B cell (primary cell): Measurements from ENCODE around the gene MRPS25. TPM values are rescaled to one million over a fixed set of nuclear protein-coding genes. Genes with fewer than 3 reads are reported as not detected.
A peak's percentile ranks its signal among the peaks of the same experiment; 100 is the strongest.

Source experiments
- ATAC-seq: fragments of 200-7000 bp; cut with Tn5 transposase; one replicate; pipeline ENCODE4 v1.10.0; 2021; ENCODE audit warnings: low read depth, mild to moderate bottlenecking, moderate number of reproducible peaks, moderate library complexity
- CTCF ChIA-PET: fragments of 350-600 bp; sonication (Branson Sonifier 250); formaldehyde crosslinking; loops from one replicate; lab custom pipeline; 2021; ENCODE audit warnings: antibody characterized with exemption, inconsistent platforms; lab: Charles Lee
- POLR2A ChIA-PET: fragments of 350-600 bp; sonication (Branson Sonifier 250); formaldehyde crosslinking; loops from one replicate; lab custom pipeline; 2021; ENCODE audit warnings: antibody characterized with exemption; lab: Charles Lee
- DNase-seq: peaks from one replicate; pipeline ENCODE4 v3.0.0; 2013
- H2AFZ ChIP-seq: 2 replicates; pipeline ENCODE4 v1.6.1; 2012; ENCODE audit warnings: mild to moderate bottlenecking, low read depth, low read length; ENCODE audit not compliant: insufficient read depth, poor library complexity, severe bottlenecking
- H3K27ac ChIP-seq, 2 donors: 1 replicate in 1 of 2; 2 replicates in 1 of 2; pipeline ENCODE4 v1.5.1; 2012 to 2013; ENCODE audit warnings: low read length in 2 of 2, mild to moderate bottlenecking in 2 of 2, moderate library complexity in 1 of 2
- H3K27me3 ChIP-seq, 4 experiments: fragments of 200-600 bp in 1 of 4; sonication (generic) in 1 of 4; replicated peaks in 1 of 4; 1 replicate in 2 of 4; 2 replicates in 2 of 4; pipeline versions ENCODE4 v1.6.1 to v1.7.0; 2013 to 2016; ENCODE audit warnings: low read length in 3 of 4, mild to moderate bottlenecking in 2 of 4, mixed read lengths in 1 of 4, moderate library complexity in 1 of 4; ENCODE audit not compliant: insufficient read depth in 4 of 4, control insufficient read depth in 3 of 4; ENCODE audit errors: control extremely low read depth in 1 of 4
- H3K36me3 ChIP-seq, 2 experiments: replicated peaks in 1 of 2; 1 replicate in 1 of 2; 2 replicates in 1 of 2; pipeline versions ENCODE4 v1.6.1 to v1.7.1; 2013; ENCODE audit warnings: low read length in 1 of 2; ENCODE audit not compliant: insufficient read depth in 2 of 2, control insufficient read depth in 1 of 2; ENCODE audit errors: control extremely low read depth in 1 of 2, extremely low read depth in 1 of 2
- H3K4me1 ChIP-seq, 2 donors: fragments of 200-600 bp in 1 of 2; sonication (generic) in 1 of 2; 1 replicate in 1 of 2; 2 replicates in 1 of 2; pipeline versions ENCODE4 v1.5.1 to v1.6.1; 2013 to 2017; ENCODE audit warnings: low read length in 2 of 2; ENCODE audit not compliant: control insufficient read depth in 2 of 2, insufficient read depth in 2 of 2
- H3K4me2 ChIP-seq: replicated peaks from 2 replicates; pipeline ENCODE3; 2012; ENCODE audit warnings: mild to moderate bottlenecking, low read depth, low read length; ENCODE audit not compliant: poor library complexity, severe bottlenecking
- H3K4me3 ChIP-seq, 5 experiments: fragments of 200-600 bp in 1 of 5; sonication (generic) in 1 of 5; 1 replicate in 3 of 5; 2 replicates in 2 of 5; pipeline versions ENCODE4 v1.5.1 to v1.7.0; 2011 to 2016; ENCODE audit warnings: low read length in 4 of 5, mild to moderate bottlenecking in 4 of 5, low read depth in 2 of 5, control low read depth in 1 of 5, moderate library complexity in 1 of 5; ENCODE audit not compliant: insufficient read depth in 1 of 5; ENCODE audit errors: control extremely low read depth in 1 of 5, extremely low read depth in 1 of 5
- H3K79me2 ChIP-seq: fragments of 200-600 bp; sonication (generic); one replicate; pipeline ENCODE4 v1.6.0; 2016; ENCODE audit warnings: low read length; ENCODE audit not compliant: control insufficient read depth, insufficient read depth
- H3K9ac ChIP-seq: fragments of 200-600 bp; sonication (generic); 2 replicates; pipeline ENCODE4 v1.6.1; 2017; ENCODE audit warnings: mild to moderate bottlenecking, low read length, moderate library complexity
- H3K9me3 ChIP-seq, 3 donors: one replicate each; pipeline versions ENCODE4 v1.6.1 to v1.7.1; 2013; ENCODE audit warnings: low read length in 2 of 3; ENCODE audit not compliant: control insufficient read depth in 2 of 3, insufficient read depth in 1 of 3; ENCODE audit errors: control extremely low read depth in 1 of 3
- H4K20me1 ChIP-seq: 2 replicates; pipeline ENCODE4 v1.6.0; 2012; ENCODE audit warnings: mild to moderate bottlenecking, low read length; ENCODE audit not compliant: insufficient read depth, control insufficient read depth, poor library complexity, severe bottlenecking
- H3K27ac Mint-ChIP-seq: one replicate; pipeline ENCODE4 v1.8.0; 2021; ENCODE audit warnings: mixed read lengths
- H3K27me3 Mint-ChIP-seq: one replicate; pipeline ENCODE4 v1.8.0; 2021; ENCODE audit warnings: mixed read lengths
- H3K4me1 Mint-ChIP-seq: one replicate; pipeline ENCODE4 v1.8.0; 2021; ENCODE audit warnings: mixed read lengths
- H3K4me3 Mint-ChIP-seq: one replicate; pipeline ENCODE4 v1.8.0; 2021; ENCODE audit warnings: mixed read lengths
- H3K9me3 Mint-ChIP-seq: one replicate; pipeline ENCODE4 v1.8.0; 2022; ENCODE audit warnings: mixed read lengths; ENCODE audit not compliant: insufficient read depth
- EZH2 ChIP-seq: IDR thresholded peaks from 2 replicates; pipeline ENCODE4 v1.6.1; 2012; ENCODE audit warnings: borderline replicate concordance, low read depth, mild to moderate bottlenecking, moderate library complexity, low read length; ENCODE audit not compliant: insufficient read depth, poor library complexity, severe bottlenecking
- WGBS: methylation state at CpG from one replicate; pipeline ENCODE4 v1.1.5; 2013; ENCODE audit warnings: missing lambda C conversion rate; ENCODE audit not compliant: insufficient coverage; 5-methylcytosine and 5-hydroxymethylcytosine counted together
- intact Hi-C: fragments of 100-400 bp; cut with micrococcal nuclease; formaldehyde crosslinking; loops from one replicate; pipeline ENCODE4 v1.10.0; 2022
- polyA plus RNA-seq: library from polyadenylated mRNA; depleted of rRNA; stranded (reverse); fragments of >200 nt; gene quantifications from 2 replicates; pipeline ENCODE4 v1.2.3, GENCODE V29; 2012
- total RNA-seq, 2 donors: library from RNA; stranded (reverse); fragments of 120-200 nt in 1 of 2; gene quantifications; 1 replicate in 1 of 2; 2 replicates in 1 of 2; pipeline versions ENCODE4 v1.2.3 to v1.2.4, GENCODE V29; 2013 to 2022
- TF ChIP-seq, protein P1 (sequence below): fragments of 200-600 bp; IDR thresholded peaks from one replicate; pipeline ENCODE4 v1.8.0; 2022; ENCODE audit warnings: antibody characterized with exemption, mild to moderate bottlenecking

MRPS25 gene
- total and polyA plus RNA-seq, 2 donors (not counting 1 experiment from before 2014, with no cell fraction given) = 94.9 to 105 TPM

DNA sequence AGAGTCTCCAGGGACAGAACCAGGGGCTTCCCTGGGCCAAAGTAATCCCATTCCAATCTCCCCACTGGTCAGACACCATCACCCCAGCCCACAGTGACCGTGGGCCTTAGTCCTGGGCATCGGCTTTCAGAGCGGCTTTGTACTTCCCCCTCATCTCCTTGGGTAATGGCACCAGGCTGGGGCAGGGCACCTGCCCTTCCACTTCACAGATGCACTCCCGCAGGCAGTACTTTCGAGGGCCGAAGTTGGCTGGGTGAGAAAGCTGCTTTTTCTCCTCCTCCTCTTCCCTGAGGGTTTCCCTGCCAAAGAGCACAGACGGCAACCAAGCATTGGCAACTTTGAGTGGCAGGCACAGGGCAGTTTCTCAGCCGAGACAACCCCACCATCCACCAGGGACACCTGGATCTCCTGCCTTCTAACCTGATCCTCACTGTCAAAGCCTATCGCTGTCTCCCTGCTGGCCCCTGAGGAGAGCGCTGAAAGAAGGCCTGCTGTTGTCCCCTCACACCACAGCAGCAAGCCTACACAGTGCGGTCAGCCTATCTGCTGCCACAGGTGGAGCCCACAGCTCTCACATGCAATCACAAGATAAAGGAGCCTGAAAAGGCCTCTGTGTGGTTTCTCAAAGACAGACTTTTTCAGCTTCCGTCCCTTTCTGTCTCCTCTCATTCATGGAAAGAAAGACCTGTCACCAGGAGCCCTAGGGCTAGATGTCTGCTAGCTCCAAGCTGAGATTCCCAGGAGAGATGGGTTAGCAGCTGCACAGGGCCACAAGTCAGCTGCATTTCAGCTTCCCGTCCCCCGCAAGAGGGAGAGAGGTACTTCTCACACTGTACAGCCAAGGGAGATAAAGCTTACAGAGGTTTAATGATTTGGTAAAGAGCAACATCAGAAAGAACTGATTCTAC is 12.5 kb downstream of the MRPS25 start:
- Histone ChIP-seq H3K79me2 (peaks cover 46% of the 10 kb centered on the region), H3K9ac (no peak overlapping the region), H3K36me3 (peaks cover 2 to 46% of the 10 kb centered on the region in 2 experiments), H3K4me3 (no peak overlapping the region), H4K20me1 (peaks cover 21% of the 10 kb centered on the region), H3K27ac (peak overlapping the region; percentile 72 to 86), H3K4me1 (peaks cover 52 to 71% of the 10 kb centered on the region in 2 donors), H3K27me3 (no peaks in the 10 kb centered on the region), H3K9me3 (peaks cover 0 to 14% (median 0%) of the 10 kb centered on the region in 3 donors), H3K4me2 (no peak overlapping the region), H2AFZ (no peak overlapping the region)
- Mint-ChIP-seq H3K9me3 (peaks cover 3% of the 10 kb centered on the region), H3K27ac (peak overlapping the region; percentile 93), H3K27me3 (no peaks in the 10 kb centered on the region), H3K4me1 (peaks cover 69% of the 10 kb centered on the region), H3K4me3 (no peak overlapping the region)
- intact Hi-C loops = no loop called here
- 87% methylated on average over 14 of the region's 14 CpGs for WGBS
- ATAC-seq = no peak
- TF ChIP-seq, protein P1, sequence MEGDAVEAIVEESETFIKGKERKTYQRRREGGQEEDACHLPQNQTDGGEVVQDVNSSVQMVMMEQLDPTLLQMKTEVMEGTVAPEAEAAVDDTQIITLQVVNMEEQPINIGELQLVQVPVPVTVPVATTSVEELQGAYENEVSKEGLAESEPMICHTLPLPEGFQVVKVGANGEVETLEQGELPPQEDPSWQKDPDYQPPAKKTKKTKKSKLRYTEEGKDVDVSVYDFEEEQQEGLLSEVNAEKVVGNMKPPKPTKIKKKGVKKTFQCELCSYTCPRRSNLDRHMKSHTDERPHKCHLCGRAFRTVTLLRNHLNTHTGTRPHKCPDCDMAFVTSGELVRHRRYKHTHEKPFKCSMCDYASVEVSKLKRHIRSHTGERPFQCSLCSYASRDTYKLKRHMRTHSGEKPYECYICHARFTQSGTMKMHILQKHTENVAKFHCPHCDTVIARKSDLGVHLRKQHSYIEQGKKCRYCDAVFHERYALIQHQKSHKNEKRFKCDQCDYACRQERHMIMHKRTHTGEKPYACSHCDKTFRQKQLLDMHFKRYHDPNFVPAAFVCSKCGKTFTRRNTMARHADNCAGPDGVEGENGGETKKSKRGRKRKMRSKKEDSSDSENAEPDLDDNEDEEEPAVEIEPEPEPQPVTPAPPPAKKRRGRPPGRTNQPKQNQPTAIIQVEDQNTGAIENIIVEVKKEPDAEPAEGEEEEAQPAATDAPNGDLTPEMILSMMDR = no peak
- no peak for TF ChIP-seq EZH2
- POLR2A ChIA-PET = no interaction called here
- CTCF ChIA-PET = interaction anchor here (1.4 kb wide), 1 partner anchor 12 kb away, joined by 5 read pairs; the partner anchor contains the start of gene MRPS25
- DNase-seq = no peak

DNA sequence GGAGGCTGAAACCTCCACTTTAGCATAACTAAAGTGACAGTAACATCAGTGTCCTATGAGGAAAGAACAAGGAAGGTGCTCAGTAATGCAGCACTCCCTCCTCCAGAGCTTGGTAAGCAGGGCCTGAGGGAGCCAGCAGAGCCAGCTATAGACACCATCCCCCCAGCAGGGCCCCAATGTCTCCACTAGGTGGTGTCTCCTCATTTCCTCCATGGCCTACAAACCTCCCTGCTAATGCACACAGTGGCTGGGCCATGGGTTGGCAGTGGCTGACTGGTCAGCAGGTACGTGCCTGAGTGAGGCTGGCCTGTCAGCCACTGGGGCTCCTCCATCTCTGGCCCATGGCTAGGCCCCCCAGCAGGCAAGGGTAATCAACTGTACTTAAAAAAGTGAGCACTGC is 13.6 kb downstream of the MRPS25 start:
- H3K9me3 ChIP-seq = peaks cover 0 to 9% (median 0%) of the 10 kb centered on the region in 3 donors
- H3K9ac ChIP-seq = no peak overlapping the region
- H3K79me2 ChIP-seq = peaks cover 35% of the 10 kb centered on the region
- peak; percentile 41 for DNase-seq
- H3K27me3 ChIP-seq = no peaks in the 10 kb centered on the region
- TF ChIP-seq, protein P1 = peak; percentile 59
- no peak for TF ChIP-seq EZH2
- 60% methylated on average over 1 of the region's 1 CpG for WGBS
- H4K20me1 ChIP-seq = peaks cover 13% of the 10 kb centered on the region
- peaks cover 52 to 64% of the 10 kb centered on the region in 2 donors for H3K4me1 ChIP-seq
- peak overlapping the region; percentile 93 for H3K27ac Mint-ChIP-seq
- intact Hi-C loops = no loop called here
- no peak for ATAC-seq
- peak overlapping the region; percentile 13 for H3K4me3 Mint-ChIP-seq
- no peak overlapping the region for H3K4me3 ChIP-seq
- H3K27ac ChIP-seq = peak overlapping the region; percentile 72 to 86
- peaks cover 65% of the 10 kb centered on the region for H3K4me1 Mint-ChIP-seq
- H3K4me2 ChIP-seq = peak overlapping the region; percentile 65
- H3K9me3 Mint-ChIP-seq = peaks cover 3% of the 10 kb centered on the region
- H3K36me3 ChIP-seq = peaks cover 2 to 46% of the 10 kb centered on the region in 2 experiments
- CTCF ChIA-PET = interaction anchor here (0.7 to 1.7 kb wide), 5 partner anchors 14 to 94 kb away, joined by 3 to 5 read pairs (median 4); no protein-coding TSS in a partner anchor
- H2AFZ ChIP-seq = no peak overlapping the region
- POLR2A ChIA-PET = interaction anchor here (0.5 to 2.2 kb wide), 3 partner anchors 14 to 157 kb away, joined by 5 to 12 read pairs (median 6); partner anchors contain the start of genes MRPS25 and RBSN
- H3K27me3 Mint-ChIP-seq = no peaks in the 10 kb centered on the region
